Measurements from ENCODE around the gene CRYBB3. TPM values are rescaled to one million over a fixed set of nuclear protein-coding genes. Genes with fewer than 3 reads are reported as not detected.

The CRYBB3 gene
- total RNA-seq, 4 donors from 2014 or later: not detected

Small RNA genes within 50 kb of the gene (small RNA-seq; reads per million reads assigned to genes)
- gene Z99916.2: 0 reads per million in 4 donors

Other genes with a start within 250 kb of the CRYBB3 start
- 10 to 100 TPM; 20.9 to 41.8 (median 28.4) TPM for gene KIAA1671, start 247.1 kb upstream of the CRYBB3 start, total RNA-seq
- gene CRYBB2, start 19.8 kb downstream of the CRYBB3 start, total RNA-seq: not detected